Breast epithelium (tissue), 3 donors: ENCODE data around the gene SNX9.

ENCODE experiments used
- CTCF ChIP-seq, 3 donors: fragments of 450-650 bp; IDR thresholded peaks; one replicate each; pipeline ENCODE4 v1.5.1; 2016 to 2017; ENCODE audit warnings: antibody characterized with exemption in 3 of 3, mild to moderate bottlenecking in 3 of 3, moderate library complexity in 3 of 3
- POLR2A ChIP-seq: fragments of 450-650 bp; IDR thresholded peaks from one replicate; pipeline ENCODE4 v1.6.1; 2016; ENCODE audit warnings: antibody characterized with exemption, mild to moderate bottlenecking, moderate library complexity
- POLR2AphosphoS5 ChIP-seq, 3 donors: sonication (generic); formaldehyde crosslinking; IDR thresholded peaks; one replicate each; pipeline ENCODE4 v1.6.1; 2017; ENCODE audit warnings: antibody characterized with exemption in 3 of 3

- no peak for TF ChIP-seq CTCF (IDR thresholded peaks at IDR 0.05)
- no peak for TF ChIP-seq POLR2AphosphoS5 (IDR thresholded peaks at IDR 0.05)
- TF ChIP-seq POLR2A: no peak
Measured at GRCh38 chr6:157943964-157944283, 120.9 kb downstream of the SNX9 start.
